Activated naive CD4-positive, alpha-beta T cell treated with anti-CD3 and anti-CD28 coated beads, Interleukin-2, amount 50 U/mL, for 72 hours (primary cell): Measurements from ENCODE around the gene HOXA2. TPM values are rescaled to one million over a fixed set of nuclear protein-coding genes. Genes with fewer than 3 reads are reported as not detected.

Source experiments
- ATAC-seq, 2 donors: fragments of 150-1000 bp; cut with Tn5 transposase; 2 replicates each; pipeline ENCODE4 v1.10.0; 2021; ENCODE audit warnings: mild to moderate bottlenecking in 2 of 2, moderate library complexity in 2 of 2
- DNase-seq, 2 donors: peaks; one replicate each; pipeline ENCODE4 v3.0.0; 2021 to 2022; ENCODE audit warnings: low spot score in 2 of 2
- H3K27ac Mint-ChIP-seq, 2 donors: one replicate each; pipeline ENCODE4 v1.8.0; 2022; ENCODE audit warnings: mild to moderate bottlenecking in 2 of 2, mixed read lengths in 2 of 2
- H3K36me3 Mint-ChIP-seq, 2 donors: one replicate each; pipeline ENCODE4 v1.8.0; 2022; ENCODE audit warnings: mixed read lengths in 2 of 2
- H3K9me3 Mint-ChIP-seq, 2 donors: one replicate each; pipeline ENCODE4 v1.8.0; 2022; ENCODE audit warnings: mixed read lengths in 2 of 2
- total RNA-seq, 2 donors: library from RNA; stranded (reverse); gene quantifications; one replicate each; pipeline ENCODE4 v1.2.3, GENCODE V29; 2022

Gene HOXA2
- total RNA-seq: not detected

DNA sequence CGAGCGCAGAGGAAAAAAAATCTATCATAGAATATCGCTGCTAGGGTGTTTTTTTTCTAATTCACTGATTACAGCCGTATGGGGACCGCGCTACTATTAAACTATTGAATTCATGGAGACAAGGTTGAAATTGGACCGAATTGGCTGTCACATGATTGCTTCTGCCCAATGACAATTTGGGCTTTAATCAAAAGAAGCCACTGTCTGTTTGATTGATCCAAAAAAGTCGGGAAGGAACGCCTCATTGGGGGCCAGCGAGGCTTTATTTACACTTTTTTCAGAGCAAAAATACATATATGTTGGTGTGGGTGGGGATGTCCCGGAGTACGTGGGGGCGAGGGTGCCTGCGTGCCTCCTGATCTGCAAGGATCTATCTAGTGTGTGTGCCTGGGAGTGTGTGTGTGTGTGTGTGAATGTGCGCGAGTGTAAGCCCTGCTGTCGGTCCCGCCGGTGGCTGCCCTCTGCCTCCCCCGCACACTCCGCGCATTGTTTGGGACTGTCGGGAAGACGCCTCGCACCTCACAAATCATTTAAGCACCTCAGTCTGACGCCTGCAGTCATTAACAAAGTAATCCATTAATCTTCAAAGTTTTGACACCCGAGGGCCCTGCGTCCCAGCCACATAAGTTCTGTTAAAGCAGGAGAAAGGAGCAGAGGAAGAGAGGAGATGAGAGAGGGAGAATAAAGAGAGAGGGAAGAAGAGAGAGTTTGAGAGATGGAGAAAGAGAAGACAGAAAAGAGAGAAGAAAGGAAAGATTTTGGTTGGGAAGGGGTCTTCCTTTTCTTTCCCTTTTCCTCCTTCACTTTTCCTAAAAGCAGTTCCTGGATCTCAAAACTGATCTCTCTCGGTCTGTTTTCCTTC, at the start of gene HOXA2:
TSS of gene HOXA2 (minus strand) at position 103 of the 862 bp plus-strand sequence. CDS start 183 bp downstream, outside the sequence.
- no peaks in the 10 kb centered on the region for H3K9me3 Mint-ChIP-seq
- DNase-seq (no peak), ATAC-seq (no peak)
- peaks cover 5 to 36% of the 10 kb centered on the region in 2 donors for H3K36me3 Mint-ChIP-seq
- no peak within 1 kb of the TSS for H3K27ac Mint-ChIP-seq

DNA sequence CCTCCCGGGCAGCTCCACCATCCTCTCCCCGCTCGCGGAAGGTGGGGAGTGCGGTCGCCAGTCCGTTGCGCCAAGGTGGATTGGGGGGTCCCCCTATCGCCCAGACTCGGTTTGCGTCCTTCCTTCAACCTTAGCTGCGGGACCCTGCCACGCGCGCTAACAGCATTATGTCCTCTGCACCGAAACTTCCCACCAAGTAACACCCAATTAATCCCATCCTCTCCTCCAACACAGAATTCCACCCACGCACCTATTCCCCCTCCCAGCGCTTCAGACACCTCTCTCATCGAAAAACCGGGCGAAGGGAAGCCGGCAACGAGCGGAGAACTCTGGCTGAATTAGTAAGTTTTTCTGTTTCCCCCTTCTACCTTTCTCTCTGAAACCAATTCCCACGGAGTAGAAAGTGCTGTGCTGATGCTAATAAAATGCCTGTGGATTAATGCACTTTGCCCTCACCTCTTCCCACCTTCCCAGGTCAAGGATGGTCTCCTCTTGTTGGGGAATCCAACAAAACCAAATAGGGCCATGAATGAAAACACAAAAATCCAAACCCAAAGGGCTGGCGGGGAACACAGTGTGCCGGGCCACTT, 49.0 kb upstream of the HOXA2 start:
- Mint-ChIP-seq H3K27ac (peak overlapping the region in 1 of 2 donors; percentile 89), H3K36me3 (peaks cover 10 to 14% of the 10 kb centered on the region in 2 donors), H3K9me3 (no peaks in the 10 kb centered on the region)
- DNase-seq (no peak), ATAC-seq (no peak)

DNA sequence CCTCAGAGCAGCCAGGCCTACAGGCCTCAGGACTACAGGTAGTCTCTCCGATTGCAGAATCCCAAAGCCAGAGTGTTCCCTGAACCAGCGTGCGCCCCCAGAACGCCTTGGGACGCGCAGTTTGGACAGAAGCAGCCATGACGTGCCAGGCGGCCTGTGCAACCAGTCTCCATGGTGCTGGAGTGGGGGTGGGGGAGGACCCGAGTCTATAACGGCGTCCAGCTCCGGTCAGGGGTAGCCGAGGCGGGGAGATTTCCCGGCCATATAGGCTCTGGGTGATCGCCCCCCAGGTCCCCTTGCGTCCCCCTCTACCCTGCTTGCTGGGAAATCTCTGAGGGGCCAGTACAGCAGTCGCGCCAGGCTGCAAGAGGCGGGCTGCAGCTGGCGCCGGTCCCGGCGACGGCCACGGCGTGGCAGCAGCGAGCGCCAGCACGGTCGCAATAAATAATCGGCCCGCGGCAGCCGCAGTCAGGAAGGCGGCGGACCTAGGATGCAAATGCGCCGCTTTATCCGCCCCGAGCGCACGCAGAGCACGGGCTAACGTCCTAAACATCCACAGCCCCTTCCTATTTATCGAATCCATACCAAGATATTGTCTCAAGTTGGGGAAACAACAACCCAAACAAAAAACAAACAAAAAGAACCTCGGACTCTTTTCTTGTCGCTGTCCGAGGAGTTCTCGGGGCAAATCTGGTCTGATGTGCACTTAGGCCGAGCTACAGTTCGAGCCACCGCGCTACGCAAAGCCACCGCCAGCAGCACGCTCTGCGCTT, 48.3 kb upstream of the HOXA2 start:
- peak in 1 of 2 donors; percentile 73 for DNase-seq
- peak; percentile 82 to 84 for ATAC-seq
- H3K27ac Mint-ChIP-seq: no peak overlapping the region
- peaks cover 10 to 16% of the 10 kb centered on the region in 2 donors for H3K36me3 Mint-ChIP-seq
- no peaks in the 10 kb centered on the region for H3K9me3 Mint-ChIP-seq

DNA sequence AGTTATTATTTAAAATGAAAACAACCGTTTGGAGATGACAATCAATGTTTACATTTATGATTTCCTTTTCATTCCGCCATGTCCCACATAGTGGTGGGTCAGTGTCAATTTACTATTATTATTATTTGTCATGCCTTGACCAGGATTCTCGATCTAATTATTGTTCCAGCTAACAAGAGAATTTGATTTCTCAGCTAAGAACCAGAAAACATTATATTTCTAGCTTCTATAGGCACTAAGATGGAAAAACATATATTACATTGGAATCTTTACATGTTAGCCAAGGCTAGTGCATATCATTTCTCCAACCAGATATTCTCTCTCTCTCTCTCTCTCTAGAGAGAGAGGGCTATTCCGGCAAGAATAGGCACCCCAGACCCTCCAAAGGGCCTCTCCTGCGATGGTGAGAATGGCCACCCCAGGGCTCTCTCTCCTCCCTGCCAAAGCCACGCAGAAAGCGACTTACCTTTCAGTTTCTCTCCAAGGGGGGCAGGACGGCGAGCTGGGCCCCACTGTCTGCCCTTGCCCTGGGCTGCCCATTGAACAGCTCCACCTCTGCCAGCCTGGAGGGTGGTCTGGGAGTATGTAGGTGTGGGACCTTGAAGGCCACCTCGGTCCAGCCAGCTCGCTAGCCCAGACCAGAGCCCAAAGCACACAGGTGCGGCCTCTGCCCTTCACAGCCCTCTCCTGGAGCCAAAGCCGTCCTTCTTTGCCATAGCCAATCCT, 47.5 kb upstream of the HOXA2 start:
- Mint-ChIP-seq H3K36me3 (peaks cover 10 to 16% of the 10 kb centered on the region in 2 donors), H3K9me3 (no peaks in the 10 kb centered on the region), H3K27ac (no peak overlapping the region)
- peak in 1 of 2 donors; percentile 27 for ATAC-seq
- DNase-seq: no peak

DNA sequence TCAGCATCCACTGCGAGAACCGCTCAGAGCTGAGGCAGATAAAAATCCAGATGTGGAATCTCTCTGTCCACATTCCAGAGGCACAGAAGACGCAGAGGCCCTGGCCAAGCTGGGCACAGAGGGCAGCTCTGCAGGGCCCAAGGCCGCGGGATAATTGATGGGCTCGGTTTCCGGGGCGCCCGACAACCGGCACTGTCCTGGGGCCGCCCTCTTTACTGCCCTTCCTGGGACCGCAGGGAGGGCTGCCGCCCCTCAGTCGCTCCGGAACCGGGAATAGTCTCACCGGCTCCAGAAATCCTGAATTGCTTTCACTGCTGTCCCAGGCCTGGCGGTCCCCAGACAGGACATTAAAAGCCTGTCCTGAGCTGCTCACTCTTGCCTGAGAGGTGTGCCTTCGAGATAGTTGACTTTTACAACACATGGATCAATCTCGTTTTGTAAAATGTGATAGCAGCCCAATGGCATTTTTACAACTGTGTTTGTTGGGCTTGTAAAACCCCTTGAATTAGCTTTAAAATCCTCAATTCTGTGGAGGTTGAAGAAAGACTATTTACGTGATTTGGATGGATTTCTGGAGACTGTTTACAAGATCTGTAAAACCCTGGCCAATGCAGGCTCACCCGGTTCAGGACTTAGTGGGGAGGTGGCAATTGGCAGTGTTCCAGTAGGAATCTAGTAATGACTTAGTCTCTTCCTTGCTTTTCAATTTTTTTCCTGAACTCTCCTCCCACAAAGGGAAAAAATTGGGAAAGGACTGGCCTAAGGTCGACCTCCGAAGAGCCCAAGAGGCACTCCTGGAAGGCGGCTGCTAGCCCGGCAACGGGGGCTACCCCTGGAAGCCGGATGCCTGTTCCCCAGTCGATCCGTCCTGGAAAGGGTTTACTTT, 46.5 kb upstream of the HOXA2 start:
- peaks cover 5 to 12% of the 10 kb centered on the region in 2 donors for H3K36me3 Mint-ChIP-seq
- H3K9me3 Mint-ChIP-seq: no peaks in the 10 kb centered on the region
- DNase-seq (no peak), ATAC-seq (no peak)
- no peak overlapping the region for H3K27ac Mint-ChIP-seq

DNA sequence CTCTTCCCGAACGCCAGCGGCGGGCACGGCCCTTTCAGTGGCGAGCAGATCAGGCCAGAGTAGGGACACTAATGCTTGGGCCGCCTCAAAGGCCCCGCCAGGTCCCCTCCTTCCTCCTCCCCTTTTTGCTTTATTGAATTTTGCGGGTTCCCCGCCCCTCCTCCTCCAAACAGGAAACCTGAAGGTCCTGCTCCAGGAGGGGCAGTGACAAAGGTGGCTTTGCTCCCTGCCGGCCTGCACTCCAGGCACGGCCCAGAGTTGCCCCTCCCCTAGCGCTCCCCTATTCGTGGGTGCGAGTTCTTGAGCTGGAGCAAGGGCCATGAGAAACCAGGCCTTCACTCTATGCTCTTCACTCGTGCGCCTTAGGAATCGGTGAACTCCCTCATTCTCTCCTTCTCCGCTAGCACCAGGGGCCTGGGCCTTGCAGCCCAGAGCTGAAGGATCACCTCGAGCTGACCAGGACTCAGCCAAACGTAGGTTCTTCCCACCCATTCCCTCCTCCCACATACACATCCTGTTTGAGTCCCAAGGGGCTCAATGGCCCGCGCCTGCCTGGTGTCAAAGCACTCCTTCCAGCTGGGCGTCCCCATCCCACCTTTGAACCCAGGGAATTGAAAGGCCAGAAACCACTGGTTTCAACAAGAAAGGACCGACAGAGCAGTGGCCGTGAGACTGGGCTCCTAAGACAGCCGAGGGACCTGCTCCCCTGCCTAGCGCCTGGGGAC, 45.7 kb upstream of the HOXA2 start:
- ATAC-seq (no peak), DNase-seq (no peak)
- no peak overlapping the region for H3K27ac Mint-ChIP-seq
- H3K36me3 Mint-ChIP-seq: peaks cover 5 to 12% of the 10 kb centered on the region in 2 donors
- no peaks in the 10 kb centered on the region for H3K9me3 Mint-ChIP-seq

DNA sequence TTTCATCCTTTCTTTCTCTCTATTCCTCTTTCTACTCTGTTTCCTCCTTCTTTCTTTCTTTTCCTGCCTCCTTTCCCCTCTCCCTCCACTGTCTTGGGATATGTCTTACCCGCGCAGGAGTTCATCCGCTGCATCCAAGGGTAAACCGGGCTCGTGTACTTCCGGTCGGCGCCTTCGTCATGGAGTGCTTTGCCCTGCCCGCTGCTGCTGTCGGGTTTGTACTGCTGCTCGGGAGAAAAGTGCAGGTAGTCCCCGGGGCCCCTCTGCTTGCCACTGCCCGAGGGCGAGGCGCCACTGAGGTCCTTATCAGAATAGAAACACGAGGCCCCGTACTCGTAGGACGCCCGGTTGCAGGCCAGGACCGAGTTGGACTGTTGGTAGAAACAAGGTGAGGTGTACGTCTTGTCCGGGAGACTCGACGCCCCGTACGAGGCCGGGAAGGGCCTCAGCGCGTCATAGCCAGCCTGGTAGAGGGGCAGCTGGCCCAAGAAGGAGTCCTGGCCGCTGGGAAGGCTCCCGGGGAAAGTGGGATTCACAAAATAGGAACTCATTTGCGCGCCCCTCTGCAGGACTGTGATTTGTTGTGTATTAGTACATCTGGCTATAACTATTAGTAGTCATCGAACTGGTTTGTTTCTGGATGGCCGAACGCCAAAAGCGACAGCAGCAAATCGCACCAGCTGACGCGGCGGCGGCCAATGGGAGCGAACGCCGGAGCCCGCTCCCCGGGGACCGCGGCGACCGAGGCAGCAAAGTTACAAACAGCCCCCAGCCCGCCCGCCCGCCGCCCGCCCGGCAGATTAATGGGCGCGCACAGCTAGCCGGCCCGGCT, 44.9 kb upstream of the HOXA2 start, which contains the start of gene HOXA6:
TSS of gene HOXA6 (minus strand) at position 576 of the 832 bp plus-strand sequence. CDS start at position 551, 25 bp downstream.
- Mint-ChIP-seq H3K36me3 (peaks cover 5 to 12% of the 10 kb centered on the region in 2 donors), H3K27ac (no peak within 1 kb of the TSS), H3K9me3 (no peaks in the 10 kb centered on the region)
- no peak for DNase-seq
- no peak for ATAC-seq

DNA sequence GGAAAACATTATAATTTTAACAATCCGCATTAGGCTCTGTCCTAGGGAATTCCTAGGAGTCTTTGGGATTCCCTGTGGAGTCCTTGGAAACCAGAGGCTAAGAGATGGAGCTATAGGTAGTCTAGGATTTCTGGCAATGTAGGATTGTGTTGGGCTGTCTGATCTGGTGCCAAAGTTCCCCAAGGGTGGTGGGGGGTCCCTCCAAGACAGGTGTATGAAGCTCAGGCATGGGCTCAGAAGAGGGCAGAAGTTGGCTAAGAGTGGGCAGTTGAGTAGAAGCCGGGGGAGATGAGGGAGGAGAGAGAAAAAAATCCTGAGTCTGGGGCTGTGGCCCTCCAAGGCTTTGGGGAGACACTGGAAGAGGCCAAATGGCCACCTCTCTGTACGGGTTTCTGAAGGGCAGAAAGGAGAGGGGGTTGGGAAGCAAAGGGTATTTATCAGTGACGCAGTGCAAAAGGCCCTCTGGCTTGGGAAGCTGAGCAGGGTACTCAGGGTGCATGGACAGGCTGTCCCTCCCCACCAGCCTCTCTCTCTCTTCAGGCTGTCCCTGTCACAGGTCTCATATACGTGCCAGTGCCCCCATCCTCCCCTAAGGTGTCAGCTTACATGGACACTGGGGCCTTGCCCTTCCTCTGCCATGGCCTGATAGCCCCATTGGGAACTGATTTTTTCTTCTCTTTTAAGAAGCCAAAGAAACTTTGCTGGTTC, 44.2 kb upstream of the HOXA2 start:
- H3K27ac Mint-ChIP-seq: no peak overlapping the region
- H3K36me3 Mint-ChIP-seq: peaks cover 3 to 12% of the 10 kb centered on the region in 2 donors
- no peak for ATAC-seq
- no peak for DNase-seq
- no peaks in the 10 kb centered on the region for H3K9me3 Mint-ChIP-seq

DNA sequence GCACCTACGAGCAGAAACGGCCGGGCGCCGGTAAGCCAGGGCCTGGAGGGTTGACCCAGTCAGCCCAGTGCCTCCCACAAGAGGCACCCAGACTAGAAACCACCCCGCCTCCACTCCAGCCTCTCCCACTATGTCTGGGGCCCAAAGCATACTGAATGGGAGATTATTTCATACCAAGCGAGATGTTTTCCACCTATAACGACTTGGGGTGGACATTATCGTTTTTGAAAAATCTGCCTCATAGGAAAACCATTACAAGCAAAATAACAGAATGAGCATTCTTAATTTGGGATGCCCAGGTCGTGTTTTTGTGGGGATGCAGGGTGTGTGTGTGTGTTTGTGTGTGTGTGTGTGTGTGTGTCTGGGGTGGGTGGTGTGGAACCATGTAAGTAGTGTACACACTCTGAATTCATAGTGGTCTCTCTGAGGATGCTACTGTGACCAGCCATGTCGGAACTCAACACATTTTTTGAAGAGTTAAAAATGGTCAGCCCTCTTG, 43.5 kb upstream of the HOXA2 start:
- DNase-seq: no peak
- no peak for ATAC-seq
- peaks cover 0 to 12% of the 10 kb centered on the region in 2 donors for H3K36me3 Mint-ChIP-seq
- H3K27ac Mint-ChIP-seq: no peak overlapping the region
- no peaks in the 10 kb centered on the region for H3K9me3 Mint-ChIP-seq

DNA sequence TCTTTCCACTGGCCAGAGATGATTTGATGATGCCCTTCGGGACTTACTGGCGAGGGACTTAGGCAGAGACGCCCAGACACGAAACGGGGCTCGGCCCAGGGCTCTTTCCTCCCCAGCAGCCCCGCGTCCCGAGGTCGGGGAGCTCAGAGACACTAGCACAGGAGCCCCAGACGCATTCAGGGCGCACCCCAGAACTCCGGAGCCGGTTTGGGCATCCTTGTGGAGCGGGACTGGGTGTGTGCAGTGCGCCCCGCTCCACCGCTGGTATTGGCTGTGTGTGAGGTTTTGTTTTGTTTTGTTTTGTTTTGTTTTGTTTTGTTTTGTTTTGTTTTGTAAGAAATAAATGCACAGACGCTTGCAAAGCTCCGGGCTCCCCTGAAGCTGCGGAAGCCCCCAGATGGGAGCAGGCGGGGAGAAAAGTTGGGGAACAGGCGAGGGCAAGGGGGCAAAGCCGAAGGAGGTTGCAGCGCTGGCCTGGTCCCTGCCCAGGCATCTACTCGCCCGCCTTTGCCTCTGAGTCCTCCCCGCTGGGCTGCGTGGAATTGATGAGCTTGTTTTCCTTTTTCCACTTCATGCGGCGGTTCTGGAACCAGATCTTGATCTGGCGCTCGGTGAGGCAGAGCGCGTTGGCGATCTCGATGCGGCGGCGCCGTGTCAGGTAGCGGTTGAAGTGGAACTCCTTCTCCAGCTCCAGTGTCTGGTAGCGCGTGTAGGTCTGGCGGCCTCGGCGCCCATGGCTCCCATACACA, 42.9 kb upstream of the HOXA2 start:
- no peaks in the 10 kb centered on the region for H3K9me3 Mint-ChIP-seq
- no peak for ATAC-seq
- H3K36me3 Mint-ChIP-seq: peaks cover 0 to 12% of the 10 kb centered on the region in 2 donors
- DNase-seq: no peak
- no peak overlapping the region for H3K27ac Mint-ChIP-seq

DNA sequence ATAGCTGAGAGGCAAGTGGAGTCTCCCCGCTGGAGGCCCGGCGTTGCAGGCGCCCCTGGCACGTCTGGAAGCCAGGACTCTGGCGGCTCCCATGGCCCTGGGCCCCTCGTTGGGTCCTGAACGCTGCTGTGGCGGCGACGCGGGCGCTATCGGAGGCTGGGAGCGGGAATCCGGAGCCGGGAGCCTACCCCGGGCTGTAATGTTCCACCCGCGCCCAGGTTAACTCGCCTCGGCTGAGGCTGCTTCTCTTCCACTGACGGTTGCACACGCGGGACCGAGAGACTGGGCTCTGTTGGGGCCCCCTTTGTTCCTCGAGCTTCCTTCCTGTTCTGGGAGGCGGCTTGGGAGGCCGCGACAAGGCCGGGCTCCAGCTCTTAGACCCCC, 42.3 kb upstream of the HOXA2 start:
- DNase-seq (no peak), ATAC-seq (no peak)
- peaks cover 0 to 12% of the 10 kb centered on the region in 2 donors for H3K36me3 Mint-ChIP-seq
- no peaks in the 10 kb centered on the region for H3K9me3 Mint-ChIP-seq
- no peak overlapping the region for H3K27ac Mint-ChIP-seq

DNA sequence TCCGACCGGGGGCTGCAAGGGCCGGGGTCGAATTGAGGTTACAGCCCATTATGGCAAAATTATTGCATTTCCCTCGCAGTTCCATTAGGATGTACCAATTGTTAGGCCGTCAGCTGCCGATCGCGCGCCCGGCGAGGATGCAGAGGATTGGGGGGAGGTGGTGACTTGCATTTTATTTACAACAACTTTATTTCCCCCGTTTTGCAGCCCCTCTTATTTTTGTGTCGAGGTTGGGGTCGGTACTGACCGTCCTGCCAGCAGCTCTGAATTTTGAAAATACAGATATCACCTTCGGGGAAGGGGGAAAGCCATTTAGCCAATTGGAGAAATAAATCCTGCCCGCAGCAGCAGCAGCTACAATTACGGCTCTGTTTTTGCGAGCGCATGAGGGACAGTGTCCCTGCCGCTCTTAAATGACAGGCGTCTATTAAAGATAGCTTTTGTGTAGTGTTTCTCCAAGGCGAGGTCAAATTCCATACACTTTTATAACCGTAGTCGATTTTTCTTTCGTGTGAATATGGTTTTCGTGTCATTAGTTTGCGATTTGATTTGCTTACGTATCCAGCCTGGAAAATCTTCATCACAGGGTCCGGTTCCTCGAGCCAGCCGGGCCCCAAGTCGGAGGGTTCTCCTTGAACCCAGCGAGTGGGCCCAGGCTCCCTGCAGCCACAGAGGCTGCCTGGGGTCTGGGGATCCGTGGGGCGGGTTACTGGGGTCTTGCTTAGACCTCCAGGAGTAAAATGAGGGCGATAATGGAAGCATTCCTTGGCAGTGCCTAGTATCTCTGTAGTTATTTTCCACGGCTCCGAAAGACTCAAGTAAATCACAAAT, 41.7 kb upstream of the HOXA2 start:
- no peak for DNase-seq
- Mint-ChIP-seq H3K36me3 (peaks cover 0 to 12% of the 10 kb centered on the region in 2 donors), H3K9me3 (no peaks in the 10 kb centered on the region), H3K27ac (no peak overlapping the region)
- ATAC-seq: no peak
